Measurements from ENCODE around the gene CAPZB.

GRCh38 chr1:19354531-19354981 is 130.8 kb downstream of the CAPZB start:
- TF ChIP-seq POLR2A (IDR thresholded peaks at IDR 0.05; ENCODE audit: low read length) (no peak), GATA1 (IDR thresholded peaks at IDR 0.05; ENCODE audit: low read depth, low read length) (no peak)

Measured in erythroblast (primary cell).